Central memory CD8-positive, alpha-beta T cell (primary cell): Measurements from ENCODE around the gene SLC37A3.

Source experiments
- ATAC-seq: fragments of 150-1000 bp; cut with Tn5 transposase; replicated peaks from 2 replicates; pipeline ENCODE4 v1.10.0; 2022; ENCODE audit warnings: mild to moderate bottlenecking, moderate FRiP score, moderate number of reproducible peaks; ENCODE audit not compliant: poor library complexity, severe bottlenecking; ENCODE audit errors: extremely low read depth
- DNase-seq, 2 donors: peaks; one replicate each; pipeline ENCODE4 v3.0.0; 2021; ENCODE audit warnings: low spot score in 2 of 2
- H3K27ac Mint-ChIP-seq: one replicate; pipeline ENCODE4 v1.8.0; 2022; ENCODE audit warnings: low read depth, mild to moderate bottlenecking, moderate library complexity, mixed read lengths
- H3K27me3 Mint-ChIP-seq: one replicate; pipeline ENCODE4 v1.8.0; 2022; ENCODE audit warnings: mixed read lengths
- H3K36me3 Mint-ChIP-seq: one replicate; pipeline ENCODE4 v1.8.0; 2022; ENCODE audit warnings: mild to moderate bottlenecking, moderate library complexity, mixed read lengths; ENCODE audit not compliant: insufficient read depth
- H3K4me1 Mint-ChIP-seq: one replicate; pipeline ENCODE4 v1.8.0; 2022; ENCODE audit warnings: mixed read lengths
- H3K4me3 Mint-ChIP-seq: one replicate; pipeline ENCODE4 v1.8.0; 2022; ENCODE audit warnings: mild to moderate bottlenecking, moderate library complexity, mixed read lengths
- H3K9me3 Mint-ChIP-seq: one replicate; pipeline ENCODE4 v1.8.0; 2022; ENCODE audit warnings: mixed read lengths

The SLC37A3 gene

GRCh38 chr7:140397784-140398750 lies at the start of gene SLC37A3:
TSS of gene SLC37A3 (minus strand) at chr7:140398530. CDS start at chr7:140382526, 16,004 bp downstream.
- no peaks in the 10 kb centered on the region for H3K9me3 Mint-ChIP-seq
- peak; percentile 94 for ATAC-seq
- peak within 1 kb of the TSS; percentile 68 for H3K27ac Mint-ChIP-seq
- H3K4me1 Mint-ChIP-seq = peaks cover 21% of the 10 kb centered on the region
- no peaks in the 10 kb centered on the region for H3K27me3 Mint-ChIP-seq
- H3K36me3 Mint-ChIP-seq = peaks cover 2% of the 10 kb centered on the region
- DNase-seq = peak; percentile 75 to 77
- H3K4me3 Mint-ChIP-seq = peak within 1 kb of the TSS; percentile 93

- ATAC-seq = no peak
- no peak overlapping the region for H3K27ac Mint-ChIP-seq
- H3K9me3 Mint-ChIP-seq = no peaks in the 10 kb centered on the region
- peaks cover 9% of the 10 kb centered on the region for H3K36me3 Mint-ChIP-seq
- no peak for DNase-seq
- no peaks in the 10 kb centered on the region for H3K27me3 Mint-ChIP-seq
- peaks cover 19% of the 10 kb centered on the region for H3K4me1 Mint-ChIP-seq
- H3K4me3 Mint-ChIP-seq = no peak overlapping the region
Observed at GRCh38 chr7:140447841-140448240, 49.5 kb upstream of the SLC37A3 start.

- Mint-ChIP-seq H3K9me3 (no peaks in the 10 kb centered on the region), H3K4me1 (peaks cover 5% of the 10 kb centered on the region), H3K27ac (no peak overlapping the region), H3K4me3 (no peak overlapping the region), H3K27me3 (no peaks in the 10 kb centered on the region), H3K36me3 (no peaks in the 10 kb centered on the region)
- no peak for ATAC-seq
- DNase-seq = no peak
Observed at GRCh38 chr7:140446467-140446866, 48.1 kb upstream of the SLC37A3 start.

- DNase-seq = no peak
- H3K4me3 Mint-ChIP-seq = no peak overlapping the region
- no peaks in the 10 kb centered on the region for H3K9me3 Mint-ChIP-seq
- no peak overlapping the region for H3K27ac Mint-ChIP-seq
- ATAC-seq = no peak
- H3K36me3 Mint-ChIP-seq = no peaks in the 10 kb centered on the region
- H3K4me1 Mint-ChIP-seq = no peaks in the 10 kb centered on the region
- H3K27me3 Mint-ChIP-seq = no peaks in the 10 kb centered on the region
Observed at GRCh38 chr7:140441519-140441918, 43.2 kb upstream of the SLC37A3 start.

- Mint-ChIP-seq H3K9me3 (no peaks in the 10 kb centered on the region), H3K27me3 (no peaks in the 10 kb centered on the region), H3K4me3 (no peak overlapping the region), H3K4me1 (no peaks in the 10 kb centered on the region), H3K36me3 (no peaks in the 10 kb centered on the region), H3K27ac (no peak overlapping the region)
- no peak for ATAC-seq
- DNase-seq = no peak
Observed at GRCh38 chr7:140440593-140440992, 42.3 kb upstream of the SLC37A3 start.

GRCh38 chr7:140439359-140439758 lies 41.0 kb upstream of the SLC37A3 start:
- Mint-ChIP-seq H3K27me3 (no peaks in the 10 kb centered on the region), H3K27ac (no peak overlapping the region), H3K4me1 (no peaks in the 10 kb centered on the region), H3K4me3 (no peak overlapping the region), H3K9me3 (no peaks in the 10 kb centered on the region), H3K36me3 (no peaks in the 10 kb centered on the region)
- ATAC-seq = no peak
- DNase-seq = no peak

GRCh38 chr7:140435252-140435895 lies 37.0 kb upstream of the SLC37A3 start:
- H3K4me1 Mint-ChIP-seq = no peaks in the 10 kb centered on the region
- DNase-seq = no peak
- no peak overlapping the region for H3K27ac Mint-ChIP-seq
- H3K4me3 Mint-ChIP-seq = no peak overlapping the region
- no peaks in the 10 kb centered on the region for H3K9me3 Mint-ChIP-seq
- no peaks in the 10 kb centered on the region for H3K27me3 Mint-ChIP-seq
- no peak for ATAC-seq
- no peaks in the 10 kb centered on the region for H3K36me3 Mint-ChIP-seq

- no peaks in the 10 kb centered on the region for H3K4me1 Mint-ChIP-seq
- peak overlapping the region; percentile 14 for H3K27ac Mint-ChIP-seq
- no peaks in the 10 kb centered on the region for H3K27me3 Mint-ChIP-seq
- no peak overlapping the region for H3K4me3 Mint-ChIP-seq
- ATAC-seq (no peak), DNase-seq (no peak)
- H3K9me3 Mint-ChIP-seq = no peaks in the 10 kb centered on the region
- peaks cover 3% of the 10 kb centered on the region for H3K36me3 Mint-ChIP-seq
Observed at GRCh38 chr7:140433396-140433795, 35.1 kb upstream of the SLC37A3 start.

GRCh38 chr7:140426130-140426529 lies 27.8 kb upstream of the SLC37A3 start:
- no peaks in the 10 kb centered on the region for H3K9me3 Mint-ChIP-seq
- DNase-seq (no peak), ATAC-seq (no peak)
- H3K27me3 Mint-ChIP-seq = no peaks in the 10 kb centered on the region
- H3K4me1 Mint-ChIP-seq = no peaks in the 10 kb centered on the region
- H3K27ac Mint-ChIP-seq = no peak overlapping the region
- H3K4me3 Mint-ChIP-seq = no peak overlapping the region
- H3K36me3 Mint-ChIP-seq = peaks cover 4% of the 10 kb centered on the region

GRCh38 chr7:140425718-140426117 lies 27.4 kb upstream of the SLC37A3 start:
- ATAC-seq (no peak), DNase-seq (no peak)
- Mint-ChIP-seq H3K4me1 (no peaks in the 10 kb centered on the region), H3K9me3 (no peaks in the 10 kb centered on the region), H3K27ac (no peak overlapping the region), H3K27me3 (no peaks in the 10 kb centered on the region), H3K36me3 (peaks cover 4% of the 10 kb centered on the region), H3K4me3 (no peak overlapping the region)

GRCh38 chr7:140423501-140423900 lies 25.2 kb upstream of the SLC37A3 start:
- Mint-ChIP-seq H3K4me1 (no peaks in the 10 kb centered on the region), H3K9me3 (no peaks in the 10 kb centered on the region), H3K27me3 (no peaks in the 10 kb centered on the region), H3K36me3 (peaks cover 2% of the 10 kb centered on the region), H3K27ac (no peak overlapping the region), H3K4me3 (no peak overlapping the region)
- DNase-seq (no peak), ATAC-seq (no peak)

GRCh38 chr7:140421521-140421920 lies 23.2 kb upstream of the SLC37A3 start:
- H3K4me1 Mint-ChIP-seq = no peaks in the 10 kb centered on the region
- H3K9me3 Mint-ChIP-seq = no peaks in the 10 kb centered on the region
- H3K36me3 Mint-ChIP-seq = no peaks in the 10 kb centered on the region
- ATAC-seq = no peak
- H3K27ac Mint-ChIP-seq = no peak overlapping the region
- no peak overlapping the region for H3K4me3 Mint-ChIP-seq
- H3K27me3 Mint-ChIP-seq = no peaks in the 10 kb centered on the region
- no peak for DNase-seq

GRCh38 chr7:140418653-140419052 lies 20.3 kb upstream of the SLC37A3 start:
- DNase-seq (no peak), ATAC-seq (no peak)
- Mint-ChIP-seq H3K27me3 (no peaks in the 10 kb centered on the region), H3K27ac (peak overlapping the region; percentile 56), H3K36me3 (peaks cover 3% of the 10 kb centered on the region), H3K9me3 (no peaks in the 10 kb centered on the region), H3K4me1 (no peaks in the 10 kb centered on the region), H3K4me3 (no peak overlapping the region)
